Loucy (cell line): ENCODE measurements around the gene ABCC6.

ENCODE experiments used
- H2AFZ ChIP-seq: fragments of 200-600 bp; sonication (generic); 2 replicates; pipeline ENCODE4 v1.6.0; 2016; ENCODE audit warnings: antibody characterized with exemption, mild to moderate bottlenecking, low read length, moderate library complexity
- H3F3A ChIP-seq: fragments of 200-600 bp; 2 replicates; pipeline ENCODE4 v1.6.0; 2016; ENCODE audit warnings: antibody characterized with exemption, low read depth, mild to moderate bottlenecking
- H3K27me3 ChIP-seq: fragments of 200-600 bp; sonication (generic); 2 replicates; pipeline ENCODE4 v1.6.1; 2014; ENCODE audit warnings: low read length, mild to moderate bottlenecking; ENCODE audit not compliant: insufficient read depth, poor library complexity, severe bottlenecking
- H3K36me3 ChIP-seq: fragments of 200-600 bp; sonication (generic); 2 replicates; pipeline ENCODE4 v1.6.1; 2016; ENCODE audit warnings: low read length; ENCODE audit not compliant: insufficient read depth
- H3K4me1 ChIP-seq: fragments of 200-600 bp; sonication (generic); 2 replicates; pipeline ENCODE4 v1.5.1; 2014; ENCODE audit warnings: low read length, mild to moderate bottlenecking; ENCODE audit not compliant: insufficient read depth, poor library complexity, severe bottlenecking
- H3K4me2 ChIP-seq: fragments of 200-600 bp; sonication (generic); 2 replicates; pipeline ENCODE4 v1.6.0; 2014; ENCODE audit warnings: antibody characterized with exemption, low read length, low read depth, mild to moderate bottlenecking; ENCODE audit not compliant: poor library complexity, severe bottlenecking
- H3K4me3 ChIP-seq: fragments of 200-600 bp; sonication (generic); 2 replicates; pipeline ENCODE4 v1.5.1; 2014; ENCODE audit warnings: low read length, mild to moderate bottlenecking, mixed read lengths; ENCODE audit not compliant: poor library complexity, severe bottlenecking
- H3K79me2 ChIP-seq: fragments of 200-600 bp; sonication (generic); 2 replicates; pipeline ENCODE4 v1.6.1; 2014; ENCODE audit warnings: low read length; ENCODE audit not compliant: insufficient read depth
- H3K9ac ChIP-seq: fragments of 200-600 bp; sonication (generic); 2 replicates; pipeline ENCODE4 v1.6.0; 2014; ENCODE audit warnings: mild to moderate bottlenecking, low read depth, low read length, moderate library complexity; ENCODE audit not compliant: poor library complexity, severe bottlenecking
- H3K9me2 ChIP-seq: fragments of 200-600 bp; sonication (generic); replicated peaks from 2 replicates; pipeline ENCODE4 v1.6.1; 2016; ENCODE audit warnings: low read depth, low read length, mixed read lengths
- H3K9me3 ChIP-seq: fragments of 200-600 bp; sonication (generic); 2 replicates; pipeline ENCODE4 v1.6.1; 2014; ENCODE audit warnings: mild to moderate bottlenecking, antibody characterized with exemption, low read length, low read depth; ENCODE audit not compliant: insufficient read depth
- H4K20me1 ChIP-seq: fragments of 200-600 bp; sonication (generic); 2 replicates; pipeline ENCODE4 v1.6.0; 2014; ENCODE audit warnings: antibody characterized with exemption, low read length, mild to moderate bottlenecking; ENCODE audit not compliant: insufficient read depth, poor library complexity, severe bottlenecking
- CTCF ChIP-seq: fragments of 200-600 bp; sonication (generic); conservative IDR thresholded peaks from 2 replicates; pipeline ENCODE4 v1.5.1; 2014; ENCODE audit warnings: mild to moderate bottlenecking, antibody characterized with exemption, low read length
- EZH2phosphoT487 ChIP-seq: fragments of 200-600 bp; IDR thresholded peaks from 2 replicates; pipeline ENCODE4 v1.6.1; 2018; ENCODE audit warnings: antibody characterized with exemption, mild to moderate bottlenecking, moderate library complexity, borderline replicate concordance

ABCC6 gene

GRCh38 chr16:16146380-16147315 is 76.6 kb downstream of the ABCC6 start:
- H3K9ac ChIP-seq: no peak overlapping the region
- H3K4me1 ChIP-seq: no peaks in the 10 kb centered on the region
- no peaks in the 10 kb centered on the region for H3K9me3 ChIP-seq
- H2AFZ ChIP-seq: no peak overlapping the region
- no peaks in the 10 kb centered on the region for H4K20me1 ChIP-seq
- no peaks in the 10 kb centered on the region for H3F3A ChIP-seq
- no peak overlapping the region for H3K4me3 ChIP-seq
- no peak overlapping the region for H3K4me2 ChIP-seq
- TF ChIP-seq CTCF: no peak
- no peak for TF ChIP-seq EZH2phosphoT487
- H3K27me3 ChIP-seq: no peaks in the 10 kb centered on the region
- no peaks in the 10 kb centered on the region for H3K79me2 ChIP-seq
- peaks cover 11% of the 10 kb centered on the region; the same call in 1 of the 2 replicates for H3K36me3 ChIP-seq
- no peaks in the 10 kb centered on the region for H3K9me2 ChIP-seq

- TF ChIP-seq CTCF (no peak), EZH2phosphoT487 (no peak)
- Histone ChIP-seq H3K27me3 (no peaks in the 10 kb centered on the region), H3K4me3 (no peak overlapping the region), H2AFZ (no peak overlapping the region), H3K9me3 (no peaks in the 10 kb centered on the region), H3K4me2 (no peak overlapping the region), H3K9ac (no peak overlapping the region), H3K9me2 (no peaks in the 10 kb centered on the region), H4K20me1 (no peaks in the 10 kb centered on the region), H3F3A (no peaks in the 10 kb centered on the region), H3K36me3 (peaks cover 24% of the 10 kb centered on the region; the same call in 1 of the 2 replicates), H3K79me2 (no peaks in the 10 kb centered on the region), H3K4me1 (no peaks in the 10 kb centered on the region)
These were observed 78.0 kb downstream of the ABCC6 start for GRCh38 chr16:16145286-16145685.

GRCh38 chr16:16144416-16144815 is 78.9 kb downstream of the ABCC6 start:
- no peak overlapping the region for H2AFZ ChIP-seq
- H4K20me1 ChIP-seq: no peaks in the 10 kb centered on the region
- TF ChIP-seq EZH2phosphoT487 (no peak), CTCF (no peak)
- H3F3A ChIP-seq: no peaks in the 10 kb centered on the region
- H3K79me2 ChIP-seq: no peaks in the 10 kb centered on the region
- H3K9me3 ChIP-seq: no peaks in the 10 kb centered on the region
- peaks cover 31% of the 10 kb centered on the region; the same call in 1 of the 2 replicates for H3K36me3 ChIP-seq
- no peak overlapping the region for H3K4me2 ChIP-seq
- H3K4me3 ChIP-seq: no peak overlapping the region
- H3K9me2 ChIP-seq: no peaks in the 10 kb centered on the region
- no peak overlapping the region for H3K9ac ChIP-seq
- H3K4me1 ChIP-seq: no peaks in the 10 kb centered on the region
- H3K27me3 ChIP-seq: no peaks in the 10 kb centered on the region
